GM18498 (cell line): ENCODE data around the gene CDKAL1.

Experiments
- ATAC-seq: cut with Tn5 transposase; IDR thresholded peaks from one replicate; pipeline ENCODE4 v1.9.1; 2021; ENCODE audit warnings: mild to moderate bottlenecking, moderate library complexity; ENCODE audit not compliant: unreplicated experiment

Gene CDKAL1

DNA sequence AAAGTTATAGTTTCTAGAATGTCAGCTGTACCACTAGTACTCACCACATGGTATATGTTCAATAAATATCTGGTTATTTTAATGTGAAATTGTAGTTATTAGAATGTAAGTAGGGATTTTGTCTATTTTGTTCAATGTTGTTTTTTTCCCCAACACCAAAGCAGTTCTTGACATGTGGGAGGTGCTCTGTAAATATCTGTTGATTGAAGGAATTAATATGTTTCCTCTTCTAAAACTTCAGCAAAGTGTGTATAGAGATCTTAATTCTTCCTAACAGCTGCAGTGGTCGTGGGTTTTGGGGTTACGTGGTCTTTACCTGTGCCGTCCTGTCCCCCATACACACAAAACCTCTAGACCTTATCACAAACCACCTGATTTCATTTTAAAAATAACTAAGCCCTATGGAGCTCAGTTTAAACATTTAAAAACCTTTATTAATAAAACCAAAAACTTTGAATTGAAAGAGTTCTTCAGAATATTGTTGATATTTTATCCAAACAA is 587.4 kb downstream of the CDKAL1 start:
- ATAC-seq, result no peak

DNA sequence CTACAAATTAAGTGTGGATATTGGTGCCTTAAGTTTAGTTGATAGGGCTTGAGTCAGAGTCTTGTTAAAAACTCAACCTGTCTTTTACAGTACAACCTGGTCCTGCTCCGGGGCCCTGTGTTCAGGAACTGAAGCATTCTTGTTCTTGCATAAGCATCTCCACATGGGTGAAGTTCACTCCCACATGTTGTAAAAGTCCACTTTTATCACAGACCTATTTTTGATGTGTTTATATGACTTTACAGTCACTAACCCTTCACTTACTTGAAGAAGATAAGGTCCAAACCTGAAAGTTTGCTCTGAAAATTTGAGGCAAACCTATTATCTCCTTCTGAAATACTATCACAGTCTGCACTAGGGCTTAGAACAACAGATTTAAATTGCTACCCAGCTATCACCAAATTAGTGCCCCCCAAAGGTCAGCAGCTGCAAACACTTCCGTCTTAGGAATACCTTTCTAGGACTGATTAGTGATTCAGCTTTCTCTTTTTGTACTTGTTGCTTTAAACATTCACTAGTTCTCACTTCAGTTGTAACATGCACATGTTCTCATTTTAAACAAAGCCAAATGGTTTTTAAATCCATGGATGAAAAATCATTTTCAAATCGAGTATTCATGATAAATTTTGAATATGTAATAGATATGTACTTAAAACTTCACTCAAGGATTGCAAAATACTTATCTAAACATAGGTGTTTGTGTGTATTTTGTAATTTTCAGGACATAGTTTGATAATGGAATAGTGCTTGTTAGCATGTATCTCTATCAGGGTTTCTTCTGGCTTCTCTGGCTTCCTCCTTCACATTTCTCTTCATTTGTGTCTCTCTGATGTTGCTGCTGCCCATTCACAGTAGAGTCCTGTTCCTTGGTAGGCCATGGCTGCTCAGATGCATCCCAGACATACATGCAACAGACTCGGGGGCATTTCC is 589.5 kb downstream of the CDKAL1 start:
- ATAC-seq, result no peak

DNA sequence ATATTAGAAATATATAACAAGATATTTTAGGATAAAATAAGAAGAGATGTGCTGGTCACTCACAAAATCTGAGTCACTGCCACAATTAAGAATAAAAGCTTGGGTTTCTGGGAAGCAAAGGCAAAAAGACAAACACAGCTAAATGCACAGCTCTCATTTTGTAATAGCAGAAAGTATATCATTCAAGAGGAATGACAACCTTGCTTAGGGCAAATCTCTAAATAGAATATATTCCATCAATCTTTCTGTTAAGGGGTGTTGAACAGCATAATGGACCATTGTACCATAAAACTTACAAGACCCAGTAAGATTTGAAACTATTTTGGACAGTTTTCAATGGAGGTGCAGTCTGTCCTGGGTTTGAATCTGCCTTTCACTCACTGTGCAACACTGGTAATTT is 594.3 kb downstream of the CDKAL1 start:
- no peak for ATAC-seq

DNA sequence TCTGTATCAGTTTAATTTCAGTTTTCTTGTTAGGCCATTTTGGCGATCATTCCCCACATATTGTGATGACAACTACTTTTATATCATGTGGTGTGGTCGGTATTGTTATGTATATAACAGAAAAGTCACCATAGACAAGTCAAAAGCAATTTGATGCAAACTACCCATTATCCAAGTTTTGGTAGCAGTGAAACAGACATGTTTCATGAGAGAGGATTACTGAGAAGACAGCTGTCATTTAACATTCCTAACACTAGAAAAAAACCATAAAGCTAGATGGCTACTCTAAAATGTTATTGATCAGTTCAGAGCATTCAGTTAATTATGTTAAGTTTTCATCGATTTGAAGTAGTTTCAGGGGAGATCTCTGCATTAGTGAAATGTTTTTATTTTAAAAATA is 597.1 kb downstream of the CDKAL1 start:
- no peak for ATAC-seq

DNA sequence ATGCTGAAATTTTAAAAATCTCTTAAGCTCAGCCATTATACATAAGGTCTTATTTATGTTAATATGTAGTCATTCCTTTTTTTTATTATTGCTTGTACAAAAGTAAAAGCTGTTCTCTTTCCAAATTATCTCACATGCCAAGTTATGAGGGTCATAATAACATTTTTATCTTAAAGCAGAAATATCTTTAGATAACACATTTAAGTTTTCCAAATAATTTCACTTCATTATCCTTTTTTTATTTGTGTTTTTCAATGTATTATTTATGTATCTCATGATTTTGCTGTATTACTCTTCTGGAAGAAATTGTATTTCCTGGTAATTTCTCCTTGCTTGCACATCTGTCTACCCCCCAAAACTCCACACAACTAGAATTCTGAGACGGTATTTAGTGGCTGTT is 598.2 kb downstream of the CDKAL1 start:
- no peak for ATAC-seq

DNA sequence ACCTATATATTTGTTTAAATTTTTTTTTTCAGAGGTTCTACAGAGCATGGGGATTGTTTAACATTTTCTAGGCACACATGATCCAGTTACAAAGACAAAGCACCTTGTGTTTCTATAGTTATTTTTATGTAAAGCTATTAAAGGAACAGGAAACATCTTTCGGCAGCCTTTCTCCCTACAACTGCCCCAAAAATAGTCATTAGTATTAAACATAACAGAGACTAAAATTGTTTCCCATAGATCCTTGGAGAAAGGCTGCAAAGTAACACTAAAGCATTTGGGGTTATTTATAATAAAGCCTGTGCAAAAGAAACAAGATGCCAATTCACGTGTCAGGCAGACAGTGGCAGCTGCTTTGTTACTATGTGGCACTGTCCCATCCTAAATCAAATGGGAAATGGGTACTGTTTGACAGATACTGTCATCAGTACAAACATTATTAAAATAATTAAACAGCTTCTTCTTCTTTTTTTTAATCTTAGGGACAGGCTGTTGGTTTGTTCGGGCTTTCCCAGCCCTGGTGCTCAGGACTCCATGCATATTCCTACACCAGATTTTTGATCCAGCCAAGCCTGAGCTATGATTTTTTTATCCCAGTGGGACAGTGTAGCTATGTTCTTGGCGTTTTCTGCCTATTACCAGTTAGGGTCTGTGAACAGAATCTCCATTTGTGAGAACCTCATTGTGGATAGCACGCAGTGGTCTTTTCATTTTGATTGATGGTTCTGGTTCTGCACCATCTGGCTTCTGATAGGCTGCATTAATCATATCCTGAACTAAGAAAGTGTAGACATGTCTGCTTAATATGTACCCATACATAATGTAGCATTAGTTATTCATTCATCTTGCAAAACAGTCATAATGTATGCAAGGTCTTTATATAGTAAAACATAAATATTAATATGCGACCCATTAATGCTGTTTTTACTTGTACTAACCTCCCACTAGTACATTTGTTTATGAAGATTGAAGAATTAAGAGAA is 598.9 kb downstream of the CDKAL1 start:
- no peak for ATAC-seq

DNA sequence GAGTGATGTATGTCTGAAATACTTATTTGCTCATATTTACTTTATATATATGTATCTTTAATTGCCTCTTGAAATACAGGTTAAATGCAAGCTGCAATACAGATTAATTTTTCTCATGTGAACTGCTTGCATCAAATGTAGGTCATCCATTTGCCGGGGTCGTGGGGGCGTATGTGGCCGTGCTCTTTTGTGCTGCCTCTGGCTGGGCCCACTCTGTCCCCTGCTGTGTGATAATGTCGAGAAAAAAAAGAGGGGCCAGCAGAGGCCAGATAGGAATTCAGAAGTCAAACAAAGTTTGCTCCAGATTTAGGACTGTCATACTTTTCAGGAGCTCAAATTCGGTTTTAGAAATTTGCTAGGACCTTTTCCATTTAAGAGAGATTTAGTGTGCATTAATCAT is 599.6 kb downstream of the CDKAL1 start:
- ATAC-seq, result no peak

DNA sequence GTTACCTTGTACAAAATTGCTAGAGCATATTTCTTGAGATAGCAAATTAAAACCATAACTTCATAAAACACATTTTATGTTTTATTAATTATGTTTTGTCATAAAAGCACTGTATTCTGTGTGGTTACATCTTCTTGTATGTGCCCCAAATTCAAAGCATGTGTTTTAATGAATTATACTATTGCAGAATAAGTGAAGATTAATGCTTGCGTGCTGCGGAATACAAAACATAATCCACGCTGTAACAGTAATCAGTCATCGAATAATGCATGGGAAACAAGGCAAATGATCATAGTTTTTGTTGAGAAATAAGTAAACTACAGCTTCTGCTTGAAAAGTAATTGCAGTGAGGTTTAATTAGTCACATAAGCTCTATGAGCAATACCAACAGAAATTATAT is 600.1 kb downstream of the CDKAL1 start:
- ATAC-seq, result no peak

DNA sequence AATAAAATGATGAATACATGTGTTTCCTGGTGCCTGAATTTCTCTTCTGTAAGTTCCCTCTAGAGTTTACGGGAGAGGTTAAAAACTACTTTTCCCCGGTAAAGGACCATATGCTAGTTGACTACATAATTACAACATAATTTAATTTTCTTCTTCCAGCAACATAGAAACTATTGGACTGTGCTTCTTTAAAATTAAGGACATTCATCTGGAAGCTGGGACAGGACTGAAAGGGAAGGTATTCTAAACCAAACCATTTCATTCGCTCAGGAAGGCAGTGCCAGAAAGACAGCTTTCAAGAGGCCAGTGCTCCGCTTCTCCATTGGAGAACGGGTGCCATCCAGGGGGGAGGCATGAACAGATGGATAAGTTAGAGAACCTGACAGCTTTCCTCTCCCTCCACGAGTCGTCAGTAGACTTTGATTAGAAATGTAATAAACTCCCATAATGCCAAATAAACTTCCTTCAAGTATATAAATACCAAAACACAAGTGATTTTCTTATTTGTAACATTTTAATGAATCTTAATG is 601.3 kb downstream of the CDKAL1 start:
- no peak for ATAC-seq

DNA sequence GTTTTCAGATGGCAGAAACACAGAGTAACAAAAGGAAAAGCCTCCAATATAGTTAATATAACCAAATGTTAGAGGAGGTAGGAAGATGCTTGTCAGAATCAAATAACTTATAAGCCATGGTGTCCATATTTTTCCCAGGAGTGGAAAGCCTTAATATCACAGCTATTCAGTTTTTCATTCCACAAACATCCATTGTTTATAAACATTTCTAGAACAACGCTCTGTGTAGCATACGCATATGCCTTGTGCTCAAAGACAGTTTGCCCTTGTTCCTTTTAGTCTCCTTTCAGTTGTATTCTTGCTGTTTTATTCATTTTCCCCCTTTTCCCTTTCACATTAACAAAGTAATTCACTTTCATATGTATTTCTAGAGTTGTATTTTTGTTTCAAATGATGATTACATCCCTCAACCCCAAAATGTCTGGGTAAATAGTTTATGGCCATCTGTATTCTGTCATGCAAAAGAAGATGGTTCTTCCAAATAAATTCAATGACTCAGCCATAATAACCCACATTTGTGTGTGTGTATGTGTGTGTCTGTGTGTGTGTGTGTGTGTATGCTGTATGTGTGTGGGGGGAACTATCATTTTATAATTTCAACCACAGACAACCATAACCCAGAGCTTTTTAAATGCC is 603.6 kb downstream of the CDKAL1 start:
- ATAC-seq, result no peak

DNA sequence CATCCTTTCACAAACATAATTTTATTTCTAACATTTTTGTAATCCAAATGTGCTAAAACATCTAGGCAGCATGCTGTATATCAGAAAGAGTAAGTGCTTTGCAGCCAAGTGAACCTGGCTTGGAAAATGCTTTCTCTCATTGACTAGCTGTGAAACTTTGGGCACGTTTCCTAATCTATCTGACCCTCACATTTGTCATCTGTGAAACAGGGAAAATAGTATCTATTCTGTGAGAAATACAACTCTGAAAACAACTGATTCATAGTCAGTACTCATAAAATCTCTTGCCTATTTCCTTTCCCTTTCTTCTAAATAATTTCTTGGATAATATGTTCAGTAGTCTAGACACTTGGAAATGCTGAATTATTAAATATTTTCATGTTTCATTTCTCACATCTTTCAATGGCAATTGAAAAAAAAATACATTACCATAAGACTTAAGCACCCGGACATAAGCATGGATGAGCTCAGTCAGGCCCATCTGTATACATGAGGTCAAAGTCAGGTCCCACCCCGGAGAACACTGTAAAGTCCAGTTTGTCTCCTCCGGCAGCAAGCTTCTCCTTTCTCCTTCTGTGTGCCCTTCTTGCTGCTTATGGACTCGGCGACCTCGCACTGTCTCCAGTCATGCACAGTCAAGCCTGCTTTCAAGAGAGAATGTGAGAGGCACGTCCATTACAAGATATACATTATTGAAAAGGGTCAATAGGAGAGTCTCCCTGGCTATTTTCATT is 604.2 kb downstream of the CDKAL1 start:
- no peak for ATAC-seq

DNA sequence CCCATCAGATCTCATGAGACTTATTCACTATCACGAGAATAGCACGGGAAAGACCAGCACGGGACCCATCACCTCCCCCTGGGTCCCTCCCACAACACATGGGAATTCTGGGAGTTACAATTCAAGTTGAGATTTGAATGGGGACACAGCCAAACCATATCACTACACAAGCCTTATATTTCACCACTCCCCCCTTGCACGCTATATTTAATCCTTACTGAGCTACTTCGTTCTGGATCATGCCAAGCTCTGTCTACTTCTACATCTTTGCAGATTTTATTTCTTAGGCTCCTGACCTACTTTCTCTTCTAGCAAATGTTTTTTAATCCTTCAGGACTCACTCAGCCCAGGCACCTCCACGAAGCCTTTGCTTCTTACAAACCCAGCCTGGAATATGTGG is 606.7 kb downstream of the CDKAL1 start:
- no peak for ATAC-seq

DNA sequence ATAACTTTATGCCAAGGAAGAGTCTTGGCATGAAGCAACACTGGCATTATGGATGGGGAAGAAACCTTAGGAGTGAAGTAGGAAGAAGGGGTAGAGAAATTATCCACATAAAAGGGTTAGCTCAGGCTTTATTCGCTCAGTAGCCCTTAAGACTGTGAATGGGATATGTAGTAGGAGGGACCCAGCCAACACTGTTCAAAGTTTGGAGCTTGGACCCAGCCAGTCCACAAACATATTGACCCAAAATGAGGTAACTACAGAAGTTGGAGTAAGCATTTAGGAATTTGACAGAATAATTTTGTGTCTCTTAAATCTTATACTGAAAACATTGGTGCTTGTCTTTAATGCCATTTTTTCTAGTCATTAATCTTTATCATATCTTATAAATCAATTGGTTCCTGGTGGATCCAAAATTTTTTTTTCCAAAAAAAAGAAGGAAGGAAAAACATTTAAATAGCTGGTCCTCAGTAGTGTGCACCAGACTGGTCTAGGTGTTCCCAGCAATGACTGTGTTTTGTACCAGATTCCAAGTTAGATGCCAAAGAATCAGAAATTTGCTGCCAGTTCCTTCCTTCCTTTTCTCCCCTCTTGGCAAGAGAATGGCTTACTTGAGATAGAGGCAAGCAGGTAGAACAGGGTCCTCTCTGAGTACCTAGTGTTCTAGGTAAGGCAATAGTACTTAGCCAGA is 607.5 kb downstream of the CDKAL1 start:
- ATAC-seq, result no peak

DNA sequence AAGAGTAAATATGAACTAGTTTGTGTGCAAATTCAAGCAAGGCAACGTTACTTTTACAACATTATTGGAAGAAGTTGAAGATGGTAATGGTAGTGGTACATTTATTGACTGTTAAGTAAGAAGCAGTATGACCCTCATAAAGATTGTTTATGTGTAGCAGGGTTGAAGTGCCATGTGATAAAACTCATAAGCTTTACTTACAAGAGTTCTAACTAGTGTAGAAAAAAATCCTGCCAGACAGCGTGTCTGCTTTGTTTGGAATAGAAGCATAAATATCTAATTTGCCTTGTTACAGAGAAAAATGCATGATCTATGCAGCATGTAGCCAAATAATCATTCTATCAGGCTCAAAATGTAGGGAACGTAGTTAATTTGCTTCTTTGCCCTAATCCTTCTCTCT is 608.5 kb downstream of the CDKAL1 start:
- no peak for ATAC-seq

DNA sequence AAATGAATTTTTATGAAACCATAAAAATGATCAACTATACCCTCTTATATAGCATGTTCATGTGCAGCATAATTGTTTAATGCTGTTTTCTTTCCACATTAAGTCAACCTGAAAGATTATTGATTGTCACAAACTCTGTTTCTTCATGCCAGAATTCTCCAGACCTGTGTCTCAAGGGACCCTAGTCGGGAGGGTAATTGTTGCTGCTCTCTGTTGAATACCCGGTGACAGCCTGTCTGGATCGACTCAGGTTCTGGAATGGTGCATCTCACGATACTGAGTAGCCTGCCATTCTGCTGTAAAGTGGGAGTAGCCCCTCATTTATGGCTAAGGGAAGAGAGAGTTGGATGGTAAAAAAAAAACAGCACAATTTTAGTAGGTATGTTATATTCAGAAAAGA is 609.4 kb downstream of the CDKAL1 start:
- ATAC-seq, result no peak

DNA sequence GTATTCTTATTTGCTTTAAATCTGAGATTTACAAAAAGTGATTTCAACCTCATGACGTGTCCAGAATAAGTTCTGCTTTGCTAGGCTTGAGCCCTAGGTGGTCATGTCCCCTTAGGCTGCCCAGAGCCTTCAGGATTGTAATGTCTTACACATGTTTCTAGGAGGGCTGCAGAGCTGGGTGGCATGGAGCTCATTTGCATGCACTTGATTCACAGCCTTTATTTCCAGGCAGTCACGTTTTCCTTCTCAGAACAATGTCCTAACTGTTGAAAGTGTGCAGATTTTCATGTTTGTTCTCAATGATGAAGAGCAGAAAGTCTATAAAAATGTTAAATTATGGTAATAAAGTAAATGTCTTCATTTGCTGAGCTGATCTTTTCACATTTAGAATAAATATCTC is 610.7 kb downstream of the CDKAL1 start:
- no peak for ATAC-seq

DNA sequence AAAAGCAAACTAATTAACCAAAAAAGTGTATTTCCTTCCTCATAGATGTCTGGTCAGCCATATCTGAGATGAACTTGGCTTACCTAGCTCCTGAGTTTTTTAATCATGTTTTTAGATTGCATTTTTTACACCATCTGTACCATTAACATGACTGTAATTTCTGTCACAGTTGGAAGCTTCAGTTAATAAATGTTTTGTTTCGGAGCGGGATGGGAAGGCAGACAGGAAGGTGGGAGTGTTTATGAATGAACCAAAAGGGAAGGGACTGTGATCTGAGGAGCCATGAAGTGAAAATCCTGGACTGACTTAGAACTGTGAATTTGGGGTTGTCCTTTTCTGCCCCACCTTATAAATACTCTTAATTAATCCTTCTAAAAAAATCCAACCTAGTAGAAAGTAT is 613.7 kb downstream of the CDKAL1 start:
- ATAC-seq, result no peak

DNA sequence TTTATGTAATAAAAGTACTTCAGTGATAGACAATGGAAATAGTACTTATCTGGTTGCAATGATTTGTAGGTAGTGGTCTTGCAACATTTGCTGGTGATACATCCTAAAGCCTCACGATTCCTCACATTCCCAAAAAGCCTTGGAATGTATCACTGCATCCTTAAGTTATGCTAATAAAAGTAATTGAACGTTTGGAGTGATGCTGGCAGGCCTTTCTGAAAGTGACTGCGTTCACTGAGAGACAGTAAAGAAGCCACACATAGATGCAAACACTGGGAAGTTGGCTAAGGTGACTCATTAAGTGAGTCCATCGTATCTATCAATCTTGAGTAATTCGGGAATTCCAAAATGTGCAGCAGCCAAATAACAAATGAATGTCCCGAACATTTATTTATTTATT is 615.2 kb downstream of the CDKAL1 start:
- ATAC-seq, result no peak

DNA sequence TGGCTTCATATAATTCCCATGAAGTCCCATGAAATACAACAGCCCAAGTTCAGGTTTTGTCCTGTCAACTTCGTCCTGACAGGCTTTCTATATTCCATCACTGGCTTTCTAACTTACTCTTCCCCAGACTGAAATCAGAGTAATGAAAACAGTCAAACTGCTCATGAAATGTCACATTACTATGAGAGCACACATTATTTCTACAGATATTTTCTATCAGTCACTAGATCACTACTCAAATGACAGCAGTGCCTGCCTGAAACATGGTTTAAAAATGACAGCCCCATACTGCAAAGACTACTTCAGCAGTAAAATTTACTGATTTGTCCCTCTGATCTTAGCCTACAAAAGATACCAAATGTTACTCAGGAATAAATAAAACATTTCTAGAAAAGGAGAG is 616.4 kb downstream of the CDKAL1 start:
- no peak for ATAC-seq

DNA sequence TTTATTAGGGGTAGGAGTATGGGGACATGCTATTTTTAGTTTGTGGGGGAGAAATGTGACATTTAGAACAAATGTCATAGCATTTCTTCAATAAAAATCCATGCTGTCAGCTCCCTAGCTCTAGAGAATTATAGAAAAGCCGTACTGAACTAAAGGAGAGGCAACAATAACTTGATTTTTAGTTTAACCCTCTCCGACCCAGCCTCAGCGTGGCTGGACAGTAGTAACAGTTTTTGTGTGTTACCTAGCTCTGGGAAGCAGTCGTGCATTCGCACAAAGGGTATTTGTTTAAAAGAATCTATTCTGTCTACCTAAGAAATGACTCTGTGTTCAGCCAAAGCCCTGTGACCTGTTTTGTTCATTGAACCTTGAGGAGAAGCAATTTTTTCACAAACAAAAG is 616.9 kb downstream of the CDKAL1 start:
- ATAC-seq, result no peak
